K562 (cell line): ENCODE measurements around the gene UGT1A10. TPM values are rescaled to one million over a fixed set of nuclear protein-coding genes. Genes with fewer than 3 reads are reported as not detected.

Experiments
- ATAC-seq: fragments of 200-7000 bp; cut with Tn5 transposase; 3 replicates; pipeline ENCODE4 v1.9.1; 2020; ENCODE audit warnings: moderate library complexity
- BruUV-seq: library from RNA; stranded (reverse); fragments of 400-500 nt; replicated peaks from 2 replicates; lab custom pipeline; 2021; lab: Mats Ljungman, UMichigan
- CTCF ChIA-PET: fragments of 300-600 bp; formaldehyde crosslinking; extraction: SDS; loops from one replicate; lab custom pipeline; 2021; ENCODE audit warnings: low intra/inter-chr PET ratio; lab: Yijun Ruan, JAX
- POLR2A ChIA-PET: fragments of 300-600, 350-650 bp; sonication (Branson Sonifier 250); formaldehyde crosslinking; extraction: SDS; loops from one replicate; lab custom pipeline; 2021; ENCODE audit warnings: antibody characterized with exemption, inconsistent platforms; lab: Yijun Ruan, JAX
- DNase-seq, 4 experiments: peaks; one replicate each; pipeline versions ENCODE4 v3.0.0 to v3.0.0-alpha.2; 2011 to 2018; ENCODE audit warnings: low spot score in 3 of 4, mixed read lengths in 3 of 4; ENCODE audit errors: extremely low read depth in 1 of 4
- FAIRE-seq: peaks from 2 replicates; lab custom pipeline; 2011; peaks lifted over from hg19 to GRCh38; lab: Jason Lieb, UNC
- H2AFZ ChIP-seq: 2 replicates; pipeline ENCODE4 v1.6.0; 2011; ENCODE audit warnings: low read depth, low read length, control low read depth, inconsistent platforms
- H3K27ac ChIP-seq: fragments of 200-600 bp; 3 replicates; pipeline ENCODE4 v1.8.0; 2011; ENCODE audit warnings: low read depth, mild to moderate bottlenecking, control low read depth, inconsistent platforms, low read length, moderate library complexity, mixed read lengths; ENCODE audit errors: extremely low read depth
- H3K27me3 ChIP-seq, 2 experiments: fragments of 300-600 bp in 1 of 2; 2 replicates in 1 of 2; 3 replicates in 1 of 2; pipeline versions ENCODE4 v1.6.0 to v1.8.0; 2011; ENCODE audit warnings: inconsistent platforms in 2 of 2, low read length in 2 of 2, mild to moderate bottlenecking in 1 of 2, mixed read lengths in 1 of 2, moderate library complexity in 1 of 2; ENCODE audit not compliant: control insufficient read depth in 2 of 2, insufficient read depth in 2 of 2
- H3K36me3 ChIP-seq: fragments of 300-600 bp; 3 replicates; pipeline ENCODE4 v1.8.0; 2011; ENCODE audit warnings: mild to moderate bottlenecking, low read length, inconsistent platforms; ENCODE audit not compliant: control insufficient read depth, insufficient read depth
- H3K4me1 ChIP-seq, 2 experiments: fragments of 200-600 bp in 1 of 2; replicated peaks in 1 of 2; 2 replicates in 1 of 2; 3 replicates in 1 of 2; pipeline versions ENCODE4 v1.5.1 to v1.8.0; 2011; ENCODE audit warnings: inconsistent platforms in 2 of 2, low read length in 2 of 2, mild to moderate bottlenecking in 1 of 2, mixed read lengths in 1 of 2, moderate library complexity in 1 of 2; ENCODE audit not compliant: control insufficient read depth in 2 of 2, insufficient read depth in 2 of 2
- H3K4me2 ChIP-seq: 2 replicates; pipeline ENCODE4 v1.6.1; 2011; ENCODE audit warnings: low read length, control low read depth, inconsistent platforms, mixed read lengths; ENCODE audit not compliant: insufficient read depth
- H3K4me3 ChIP-seq: fragments of 200-600 bp; sonication (generic), shearing (Covaris generic); 2 replicates; pipeline ENCODE4 v1.5.1; 2016; ENCODE audit warnings: control low read depth, inconsistent platforms
- H3K79me2 ChIP-seq: fragments of 200-600 bp; 3 replicates; pipeline ENCODE4 v1.8.0; 2011; ENCODE audit warnings: low read length, inconsistent platforms; ENCODE audit not compliant: control insufficient read depth, insufficient read depth
- H3K9ac ChIP-seq, 2 experiments: 2 replicates each; pipeline versions ENCODE4 v1.6.0 to v1.6.1; 2011; ENCODE audit warnings: low read depth in 2 of 2, low read length in 2 of 2, control low read depth in 1 of 2, inconsistent platforms in 1 of 2, mild to moderate bottlenecking in 1 of 2, mixed read lengths in 1 of 2; ENCODE audit not compliant: insufficient read depth in 1 of 2
- H3K9me1 ChIP-seq: one replicate; pipeline ENCODE4 v1.6.0; 2011; ENCODE audit warnings: inconsistent platforms, mild to moderate bottlenecking, low read length, moderate library complexity; ENCODE audit not compliant: control insufficient read depth, insufficient read depth
- H3K9me3 ChIP-seq: replicated peaks from 2 replicates; pipeline ENCODE4 v1.5.1; 2011; ENCODE audit warnings: low read depth, low read length, inconsistent platforms; ENCODE audit not compliant: control insufficient read depth, insufficient read depth
- H4K20me1 ChIP-seq: replicated peaks from 2 replicates; pipeline ENCODE4 v1.6.1; 2011; ENCODE audit warnings: low read length, inconsistent platforms, mixed read lengths; ENCODE audit not compliant: control insufficient read depth, insufficient read depth
- DEAF1 ChIP-seq: fragments of 450-650 bp; formaldehyde crosslinking; IDR thresholded peaks from 2 replicates; pipeline ENCODE4 v1.4.0; 2020; ENCODE audit warnings: mild to moderate bottlenecking, moderate library complexity
- HES1 ChIP-seq: fragments of 450-650 bp; IDR thresholded peaks from 2 replicates; pipeline ENCODE4 v1.6.1; 2016; ENCODE audit warnings: low read depth, mild to moderate bottlenecking, moderate library complexity
- HOXB6 ChIP-seq: fragments of 250-450 bp; sonication (Bioruptor Pico); IDR thresholded peaks from 2 replicates; pipeline ENCODE4 v1.5.1; 2022; ENCODE audit warnings: mild to moderate bottlenecking, borderline replicate concordance
- JUND ChIP-seq, 2 experiments: IDR thresholded peaks; 2 replicates in 1 of 2; 3 replicates in 1 of 2; pipeline ENCODE4 v1.6.1; 2011; ENCODE audit warnings: borderline replicate concordance in 2 of 2, low read depth in 2 of 2, low read length in 2 of 2, improper control_type of control experiment in 1 of 2, missing biosample characterization in 1 of 2, missing genetic modification characterization in 1 of 2, missing genetic modification reagents in 1 of 2
- KLF13 ChIP-seq: fragments of 450-650 bp; IDR thresholded peaks from 2 replicates; pipeline ENCODE4 v1.6.1; 2016; ENCODE audit warnings: missing genetic modification characterization, low read depth, mild to moderate bottlenecking, missing compliant biosample characterization, moderate library complexity, borderline replicate concordance
- MBD1 ChIP-seq: fragments of 250-450 bp; sonication (Bioruptor Pico); IDR thresholded peaks from 2 replicates; pipeline ENCODE4 v1.8.0; 2022; ENCODE audit warnings: inconsistent platforms
- MECOM ChIP-seq: fragments of 250-450 bp; sonication (Bioruptor Pico); IDR thresholded peaks from 2 replicates; pipeline ENCODE4 v1.8.0; 2022; ENCODE audit warnings: inconsistent platforms
- POLR2A ChIP-seq: fragments of 450-650 bp; conservative IDR thresholded peaks from 2 replicates; pipeline ENCODE4 v1.6.1; 2016
- SMAD2 ChIP-seq: fragments of 150-350 bp; IDR thresholded peaks from 2 replicates; pipeline ENCODE4 v1.6.1; 2014; ENCODE audit warnings: low read depth, mild to moderate bottlenecking, low read length
- TCF7L2 ChIP-seq: fragments of 150-350 bp; IDR thresholded peaks from 2 replicates; pipeline ENCODE4 v1.6.1; 2016; ENCODE audit warnings: low read depth, mild to moderate bottlenecking, low read length, moderate library complexity
- ZBTB9 ChIP-seq: fragments of 450-650 bp; formaldehyde crosslinking; IDR thresholded peaks from 2 replicates; pipeline ENCODE4 v1.4.0; 2020; ENCODE audit warnings: mild to moderate bottlenecking, moderate library complexity
- ZC3H8 ChIP-seq: fragments of 450-650 bp; IDR thresholded peaks from 2 replicates; pipeline ENCODE4 v1.6.1; 2017
- ZNF12 ChIP-seq: sonication (generic); formaldehyde crosslinking; IDR thresholded peaks from 2 replicates; pipeline ENCODE4 v1.4.0; 2020; ENCODE audit warnings: mild to moderate bottlenecking, missing genetic modification reagents
- ZNF561 ChIP-seq: fragments of 450-650 bp; formaldehyde crosslinking; conservative IDR thresholded peaks from 2 replicates; pipeline ENCODE4 v1.4.0; 2020; ENCODE audit warnings: mild to moderate bottlenecking, moderate library complexity
- WGBS: fragments of 100-300 bp; shearing (Covaris generic); methylation state at CpG from one replicate; pipeline ENCODE4 v1.1.6; 2016; ENCODE audit warnings: low coverage, mixed read lengths; ENCODE audit not compliant: insufficient coverage; ENCODE audit errors: missing lambda C conversion rate; 5-methylcytosine and 5-hydroxymethylcytosine counted together
- in situ Hi-C: fragments of 300-500 bp; cut with MboI; formaldehyde crosslinking; loops from 4 replicates; pipeline ENCODE4 v1.15.0; 2018; ENCODE audit warnings: inconsistent platforms, mixed read lengths
- intact Hi-C: fragments of 100-400 bp; cut with micrococcal nuclease; formaldehyde crosslinking; loops from 2 replicates; pipeline ENCODE4 v1.14.2; 2022
- polyA plus RNA-seq, 8 experiments: library from polyadenylated mRNA; depleted of rRNA in 4 of 8; stranded (reverse) in 5 of 8; unstranded in 3 of 8; fragments of >200 nt; fragmentation: Nextera tagmentation in 2 of 8; fragmentation: Illumina TruSeq in 1 of 8; extraction: Ambion mirVana in 2 of 8; extraction: Trizol in 1 of 8; gene quantifications; 2 replicates each; pipeline versions ENCODE4 v1.2.1 to v1.2.3, GENCODE V29; 2011 to 2014; ENCODE audit warnings: inconsistent platforms in 1 of 8, missing spikeins in 1 of 8
- total RNA-seq, 7 experiments: library from RNA; depleted of rRNA in 6 of 7; stranded (reverse); fragments of >200 nt in 6 of 7; fragmentation: Illumina TruSeq in 2 of 7; extraction: Trizol in 2 of 7; gene quantifications; 2 replicates each; pipeline versions ENCODE4 v1.2.1 to v1.2.3, GENCODE V29; 2011 to 2021; ENCODE audit warnings: low replicate concordance in 1 of 7
- TF ChIP-seq, protein P1 (sequence below): sonication (generic); formaldehyde crosslinking; IDR thresholded peaks from 2 replicates; pipeline ENCODE4 v1.8.0; 2022; ENCODE audit warnings: mild to moderate bottlenecking, missing genetic modification reagents, borderline replicate concordance

The UGT1A10 gene
- total and polyA plus RNA-seq, 9 of the 15 experiments (the other 6 are each of a cell fraction or from before 2014, with no cell fraction given), result not detected

DNA sequence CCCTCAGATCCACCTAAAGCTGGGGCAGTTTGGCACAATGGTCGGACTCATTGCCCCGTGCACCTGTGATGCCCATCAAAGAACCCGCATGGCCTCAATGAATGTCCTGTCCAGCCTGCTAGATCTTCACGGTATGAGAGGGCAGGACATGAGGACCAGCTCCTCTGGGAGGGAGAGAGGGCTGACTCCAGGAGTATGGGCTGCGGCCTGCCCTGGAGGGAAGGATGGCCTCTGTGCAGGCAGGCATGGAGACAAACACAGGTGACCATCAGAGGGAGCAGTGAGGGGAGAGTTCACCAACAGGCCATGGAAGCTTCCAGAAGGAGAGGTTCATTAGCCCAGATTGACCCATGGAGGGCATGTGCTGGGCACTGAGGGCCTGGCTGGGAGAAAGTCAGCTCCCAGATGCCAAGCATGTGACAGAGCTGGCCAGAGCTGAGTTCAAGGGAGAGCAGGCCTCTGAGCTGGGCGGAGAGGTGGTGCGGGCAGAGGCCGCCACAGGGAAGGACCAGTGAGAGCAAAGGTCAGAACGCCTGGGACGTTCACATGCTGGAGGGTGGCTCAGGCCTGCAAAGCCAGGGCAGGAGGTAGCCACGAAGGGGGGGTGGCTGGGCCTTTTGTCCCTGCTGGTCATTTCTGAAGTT lies 181.9 kb downstream of the UGT1A10 start:
- FAIRE-seq (no peak), DNase-seq (no peak), ATAC-seq (no peak)
- POLR2A ChIA-PET, result interaction anchor here (0.6 kb wide), 1 partner anchor 20 kb away, joined by 3 read pairs; no protein-coding TSS in a partner anchor
- no peaks in the 10 kb centered on the region; a peak in 1 of 5 replicates for H3K4me1 ChIP-seq
- BruUV-seq, result no TSS peak
- H3K4me2 ChIP-seq, result no peak overlapping the region
- no peak overlapping the region; a peak in 1 of 4 replicates for H3K9ac ChIP-seq
- no peak for TF ChIP-seq ZC3H8
- no peak for TF ChIP-seq ZNF12
- TF ChIP-seq ZNF561 (CRISPR knock-in tag), result no peak
- no peak for TF ChIP-seq HES1
- no peak for TF ChIP-seq JUND (IDR thresholded peaks at IDR 0.05; ENCODE audit: borderline replicate concordance, low read depth, low read length)
- TF ChIP-seq JUND (tag; IDR thresholded peaks at IDR 0.05; ENCODE audit: borderline replicate concordance, low read depth, low read length), result no peak
- no peak for TF ChIP-seq ZBTB9
- TF ChIP-seq HOXB6, result no peak
- TF ChIP-seq MECOM (CRISPR knock-in tag), result no peak
- no peak for TF ChIP-seq SMAD2
- no peak for TF ChIP-seq MBD1 (CRISPR knock-in tag)
- no peak for TF ChIP-seq KLF13
- TF ChIP-seq POLR2A, result no peak
- TF ChIP-seq, protein P1, sequence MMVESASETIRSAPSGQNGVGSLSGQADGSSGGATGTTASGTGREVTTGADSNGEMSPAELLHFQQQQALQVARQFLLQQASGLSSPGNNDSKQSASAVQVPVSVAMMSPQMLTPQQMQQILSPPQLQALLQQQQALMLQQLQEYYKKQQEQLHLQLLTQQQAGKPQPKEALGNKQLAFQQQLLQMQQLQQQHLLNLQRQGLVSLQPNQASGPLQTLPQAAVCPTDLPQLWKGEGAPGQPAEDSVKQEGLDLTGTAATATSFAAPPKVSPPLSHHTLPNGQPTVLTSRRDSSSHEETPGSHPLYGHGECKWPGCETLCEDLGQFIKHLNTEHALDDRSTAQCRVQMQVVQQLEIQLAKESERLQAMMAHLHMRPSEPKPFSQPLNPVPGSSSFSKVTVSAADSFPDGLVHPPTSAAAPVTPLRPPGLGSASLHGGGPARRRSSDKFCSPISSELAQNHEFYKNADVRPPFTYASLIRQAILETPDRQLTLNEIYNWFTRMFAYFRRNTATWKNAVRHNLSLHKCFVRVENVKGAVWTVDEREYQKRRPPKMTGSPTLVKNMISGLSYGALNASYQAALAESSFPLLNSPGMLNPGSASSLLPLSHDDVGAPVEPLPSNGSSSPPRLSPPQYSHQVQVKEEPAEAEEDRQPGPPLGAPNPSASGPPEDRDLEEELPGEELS (CRISPR knock-in tag), result no peak
- no peak for TF ChIP-seq TCF7L2
- no peak for TF ChIP-seq DEAF1 (CRISPR knock-in tag)
- WGBS, result 16% methylated on average over 9 of the region's 11 CpGs
- in situ Hi-C loops, result no loop called here
- no peak overlapping the region for H2AFZ ChIP-seq
- CTCF ChIA-PET, result no interaction called here
- H3K27me3 ChIP-seq, result peaks cover 2 to 58% of the 10 kb centered on the region in 2 experiments; a peak in 4 of 5 replicates
- H3K4me3 ChIP-seq, result no peak overlapping the region
- H3K27ac ChIP-seq, result no peak overlapping the region
- no peaks in the 10 kb centered on the region for H3K9me1 ChIP-seq
- H3K36me3 ChIP-seq, result no peaks in the 10 kb centered on the region
- no peaks in the 10 kb centered on the region for H3K79me2 ChIP-seq
- H4K20me1 ChIP-seq, result no peaks in the 10 kb centered on the region; the same call in 1 of the 2 replicates
- H3K9me3 ChIP-seq, result no peaks in the 10 kb centered on the region
- intact Hi-C loops, result no loop called here
